GM11168 (cell line): ENCODE results near the gene TEPSIN.
"Not testable (repeated sequence)": the region's sequence is repeated elsewhere in the genome, so short reads cannot be mapped to it uniquely, and the experiment has no call there.

Experiments used
- in situ Hi-C: fragments of 300-500 bp; cut with MboI; formaldehyde crosslinking; loops from one replicate; pipeline ENCODE4 v1.12.0; 2022; ENCODE audit warnings: low sequenced_read_pairs; ENCODE audit not compliant: unreplicated experiment

The TEPSIN gene

GRCh38 chr17:81238490-81238814, 403 bp downstream of the TEPSIN start:
- in situ Hi-C loops: no loop called here

DNA sequence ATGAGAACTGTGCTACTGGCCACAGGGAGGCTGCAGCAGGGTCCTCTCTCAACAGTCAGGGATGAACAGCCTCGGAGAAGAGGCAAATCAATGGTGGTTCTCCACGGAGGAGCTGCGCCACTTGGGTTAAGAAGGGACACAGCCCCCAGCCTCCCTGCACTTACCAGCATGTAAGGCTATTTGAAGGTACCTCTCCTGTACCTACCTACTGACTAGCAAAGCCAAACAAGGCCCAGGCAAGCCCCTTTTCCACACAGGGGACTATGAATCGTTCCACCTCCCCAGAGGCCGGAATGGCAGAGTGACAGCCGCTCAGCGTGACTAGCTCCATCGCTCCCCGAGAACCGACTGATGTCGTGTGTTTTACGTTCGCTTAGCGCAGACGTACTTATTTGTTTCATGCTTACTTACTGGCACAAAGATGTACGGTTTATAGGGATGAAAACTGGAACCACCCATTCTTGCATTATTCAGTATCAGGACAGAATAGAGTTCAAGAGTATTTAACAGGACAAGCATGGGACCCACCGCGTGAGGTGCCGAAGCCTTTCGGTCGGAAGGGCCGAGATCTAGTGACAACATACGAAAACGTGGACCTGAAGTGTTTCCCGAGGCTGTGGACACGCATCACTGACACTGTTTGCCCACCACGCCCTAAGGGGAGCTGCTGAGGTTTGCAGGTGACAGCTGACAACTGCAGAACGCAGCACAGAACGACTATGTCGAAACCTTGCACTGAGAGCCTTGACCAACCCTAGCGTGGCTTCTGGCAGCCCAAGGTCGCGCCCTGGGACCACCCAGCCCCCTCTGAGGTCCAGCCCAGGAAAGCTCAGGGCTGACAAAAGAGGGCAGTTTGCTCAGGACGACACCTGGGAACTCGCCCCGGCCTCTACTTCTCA, 1.0 kb downstream of the TEPSIN start:
- in situ Hi-C loops: no loop called here

DNA sequence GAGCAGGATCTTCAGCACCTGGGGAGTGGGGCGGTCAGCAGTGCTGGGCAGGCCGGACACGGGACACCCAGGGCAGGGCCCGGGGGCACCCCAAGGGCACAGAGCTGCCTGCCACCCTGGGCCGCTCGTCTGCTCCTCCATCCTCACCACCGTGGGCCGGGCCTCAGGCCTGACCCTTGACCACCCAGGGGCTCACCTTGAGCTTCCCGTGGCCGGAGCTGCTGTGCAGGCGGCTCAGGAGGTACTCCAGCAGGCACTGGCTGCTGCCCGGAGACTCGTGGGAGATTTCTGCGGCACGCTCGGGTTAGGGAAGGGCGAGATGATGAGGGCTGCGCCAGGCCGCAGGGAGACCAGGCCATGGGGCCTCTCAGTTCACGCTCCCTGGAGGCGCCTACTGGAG, 2.1 kb downstream of the TEPSIN start:
- in situ Hi-C loops: no loop called here

DNA sequence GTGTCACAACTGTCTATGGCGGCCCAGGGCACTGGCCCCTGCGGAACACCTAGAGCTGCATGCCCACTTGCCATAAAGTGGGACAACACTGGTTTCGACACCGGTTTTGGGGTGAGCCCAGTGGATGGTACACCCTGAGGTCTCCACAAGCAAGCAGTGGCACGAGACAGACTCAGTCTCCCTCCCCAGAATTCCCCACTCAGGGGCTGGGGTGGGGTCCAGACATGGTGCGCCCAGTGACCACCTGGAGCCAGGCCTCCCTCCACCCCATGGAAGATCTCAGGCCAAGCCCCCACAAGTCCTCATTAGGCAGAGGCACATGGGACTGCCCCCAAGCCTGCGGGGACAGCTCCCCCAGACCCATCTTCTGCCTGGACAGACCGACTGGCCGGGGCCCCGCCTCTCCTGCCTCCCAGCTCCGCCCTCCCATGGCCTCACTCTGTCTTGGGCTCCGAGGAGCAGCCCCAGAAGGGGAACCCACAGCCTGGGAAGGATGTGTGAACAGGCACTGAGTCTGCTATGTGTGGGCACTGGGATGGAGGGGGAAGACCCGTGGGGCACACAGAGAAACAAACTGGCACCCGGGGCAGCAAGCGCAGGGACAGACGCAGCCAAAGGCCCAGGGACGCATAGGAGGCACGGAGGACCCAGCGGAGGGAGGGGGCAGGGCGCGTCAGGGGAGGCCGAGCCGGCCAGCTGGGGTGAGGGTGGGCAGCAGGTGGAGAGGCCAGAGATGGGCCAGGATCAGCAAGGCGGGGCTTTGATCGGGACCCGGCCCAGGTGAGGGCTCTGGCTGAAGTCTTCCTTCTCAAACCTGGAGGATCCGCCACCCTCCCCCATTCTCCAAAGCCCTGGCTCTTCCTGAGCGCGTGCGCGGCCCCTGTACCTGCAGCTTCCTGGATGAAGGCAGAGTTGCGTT, 2.8 kb downstream of the TEPSIN start:
- in situ Hi-C loops: no loop called here

GRCh38 chr17:81234940-81235821, 3.7 kb downstream of the TEPSIN start:
- in situ Hi-C loops: no loop called here

DNA sequence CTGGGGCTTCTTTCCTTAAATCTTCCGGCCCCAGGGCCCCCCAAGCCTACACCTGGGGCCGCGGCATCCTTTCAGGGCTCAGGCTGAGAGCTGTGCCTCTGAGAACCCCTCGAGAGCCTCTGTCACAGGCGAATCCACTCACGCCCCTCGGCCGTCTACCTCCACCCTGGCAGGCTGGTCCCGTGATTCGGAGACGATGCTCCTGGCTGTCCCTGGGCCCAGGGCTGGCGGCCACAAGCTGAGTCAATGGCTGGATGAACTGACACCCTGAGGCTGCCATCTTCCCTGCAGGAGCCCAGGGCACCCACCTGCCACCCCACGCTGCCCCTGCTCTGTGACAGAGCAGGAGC, 4.4 kb downstream of the TEPSIN start:
- in situ Hi-C loops: no loop called here

DNA sequence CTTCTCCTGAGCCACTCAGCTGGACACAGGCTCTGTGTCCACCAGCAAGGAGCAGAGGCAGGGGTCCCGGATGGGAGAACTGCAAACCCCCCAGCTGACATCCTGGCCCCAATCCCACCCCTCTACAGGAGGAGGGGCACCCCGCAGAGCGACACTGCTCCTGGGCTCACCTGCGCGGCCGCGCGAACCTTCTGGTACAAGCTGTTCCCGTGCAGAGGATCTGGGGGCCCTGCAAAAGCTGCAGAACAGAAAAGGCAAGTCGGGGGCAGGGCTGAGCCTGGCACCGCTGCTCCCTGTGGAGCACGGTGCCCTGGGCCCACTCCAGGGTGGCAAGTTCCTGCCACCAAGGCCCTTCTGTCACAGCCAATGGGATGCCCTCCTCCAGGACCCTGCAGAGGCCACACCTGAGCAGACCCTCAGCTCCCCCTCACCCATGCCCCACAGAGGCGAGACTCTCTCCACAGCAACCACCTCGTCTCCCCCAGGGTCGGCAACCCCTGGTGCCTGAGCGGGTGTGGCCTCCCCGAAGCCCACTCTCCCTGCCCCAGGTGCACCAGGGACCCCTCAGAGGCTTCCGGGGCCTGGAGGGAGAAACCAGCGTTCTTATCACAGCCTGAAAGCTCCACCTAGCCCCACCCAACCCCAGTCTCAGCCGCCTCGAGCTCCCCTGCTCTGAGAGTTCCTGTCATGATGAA, 4.9 kb downstream of the TEPSIN start:
- in situ Hi-C loops: no loop called here

GRCh38 chr17:81233316-81233715, 5.5 kb downstream of the TEPSIN start:
- in situ Hi-C loops: no loop called here

DNA sequence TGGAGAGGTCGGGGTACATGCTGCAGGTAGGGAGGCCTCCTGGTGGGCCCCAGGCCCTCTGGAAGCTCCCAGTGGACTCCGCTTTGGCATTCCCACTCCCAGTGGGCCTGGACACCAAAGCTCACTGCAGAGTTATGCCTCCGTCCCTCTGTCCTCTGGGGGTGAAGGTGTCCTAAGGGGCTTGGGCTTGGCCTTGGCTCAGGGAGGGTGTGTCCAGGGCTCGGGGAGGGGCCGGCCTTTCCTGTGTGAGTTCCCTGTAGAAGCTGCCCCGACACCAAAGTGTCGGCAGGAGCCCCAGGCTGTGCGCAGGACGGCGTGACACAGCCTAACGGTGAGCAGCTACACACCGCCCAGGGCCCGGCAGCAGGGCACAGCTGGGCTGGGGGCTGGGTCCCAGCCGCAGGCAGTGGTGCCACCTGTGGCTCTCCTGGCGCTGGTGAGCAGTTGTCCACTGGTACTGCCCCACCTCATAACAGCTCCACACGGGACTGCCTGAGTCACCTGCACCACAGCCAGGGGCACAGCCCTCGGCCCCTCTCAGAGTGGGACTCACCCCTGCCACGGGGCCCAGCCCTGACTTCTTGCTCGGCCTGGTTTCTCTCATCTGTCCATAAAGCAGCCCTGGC, 6.1 kb downstream of the TEPSIN start:
- in situ Hi-C loops: no loop called here

GRCh38 chr17:81231766-81232581, 6.9 kb downstream of the TEPSIN start:
- in situ Hi-C loops: no loop called here

DNA sequence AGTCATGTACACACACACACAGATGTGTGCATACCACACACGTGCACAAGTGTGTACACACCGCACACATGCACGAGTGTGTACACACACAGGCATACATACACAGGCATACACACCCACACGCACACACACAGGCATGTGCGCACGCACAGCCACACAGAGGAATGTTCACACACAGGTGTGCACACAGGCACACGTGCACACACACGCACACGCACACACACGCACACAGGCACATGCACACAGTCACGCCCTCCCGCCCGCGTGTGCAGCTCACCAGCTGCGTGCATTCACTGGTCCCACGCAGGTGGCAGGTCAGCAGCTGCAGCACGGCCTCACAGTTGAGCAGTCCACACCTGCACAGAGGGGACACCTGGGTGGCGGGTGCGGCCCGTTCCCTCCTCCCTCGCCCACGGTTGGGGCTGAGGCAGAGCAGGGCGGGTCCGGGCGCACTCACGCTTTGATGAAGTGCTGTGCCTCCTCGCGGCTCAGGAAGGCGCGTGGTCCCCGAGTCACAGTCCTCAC, 7.7 kb downstream of the TEPSIN start:
- in situ Hi-C loops: no loop called here

DNA sequence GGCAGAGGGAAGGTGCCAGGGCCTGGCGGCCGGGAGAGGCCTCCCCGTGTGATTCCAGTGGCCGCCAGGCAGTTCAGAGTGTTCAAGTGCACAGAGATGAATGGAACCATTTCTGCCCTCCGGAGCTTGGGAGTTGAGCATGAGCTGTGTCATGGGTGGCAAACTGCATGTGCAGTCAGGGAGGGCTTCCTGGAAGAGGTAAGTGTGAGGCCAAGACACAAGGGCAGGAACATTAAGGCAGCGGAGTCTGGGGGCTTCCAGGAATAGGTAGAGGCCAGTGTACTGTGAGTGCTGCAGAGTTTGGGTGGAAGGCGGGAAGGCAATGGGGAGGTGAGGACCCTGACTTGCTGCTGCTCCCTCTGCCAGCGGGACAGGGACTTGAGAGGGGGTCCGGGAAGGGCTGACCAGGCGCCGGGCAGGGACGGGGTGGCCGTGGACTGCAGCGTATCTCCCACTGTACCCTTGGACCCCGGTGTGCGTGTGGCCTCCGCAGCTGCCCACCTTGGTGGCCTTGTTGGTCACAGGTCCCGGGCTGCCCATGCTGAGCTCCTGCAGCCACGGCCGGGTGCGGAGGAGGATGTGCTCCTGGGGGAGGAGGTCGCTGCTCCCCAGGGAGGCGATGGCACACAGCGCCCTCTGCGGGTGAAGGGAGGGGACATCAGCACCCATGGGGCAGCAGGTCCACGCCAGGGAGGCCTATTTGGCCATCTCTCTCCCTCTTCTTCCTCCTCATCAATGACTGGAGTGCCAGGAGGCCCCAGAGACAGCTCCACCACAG, 8.6 kb downstream of the TEPSIN start:
- in situ Hi-C loops: no loop called here

DNA sequence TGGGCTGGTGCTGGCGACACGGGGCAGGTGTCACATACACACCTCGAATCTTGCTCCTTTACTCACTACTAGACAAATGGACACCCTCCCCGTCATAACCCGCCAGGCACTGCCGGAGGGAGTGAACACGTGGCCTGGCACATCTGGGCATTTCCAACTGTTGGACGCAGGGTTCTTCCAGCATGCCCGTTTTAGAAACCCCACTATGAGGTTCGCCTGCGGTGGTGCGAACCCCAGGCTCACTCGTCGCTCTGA, 9.3 kb downstream of the TEPSIN start:
- in situ Hi-C loops: no loop called here

DNA sequence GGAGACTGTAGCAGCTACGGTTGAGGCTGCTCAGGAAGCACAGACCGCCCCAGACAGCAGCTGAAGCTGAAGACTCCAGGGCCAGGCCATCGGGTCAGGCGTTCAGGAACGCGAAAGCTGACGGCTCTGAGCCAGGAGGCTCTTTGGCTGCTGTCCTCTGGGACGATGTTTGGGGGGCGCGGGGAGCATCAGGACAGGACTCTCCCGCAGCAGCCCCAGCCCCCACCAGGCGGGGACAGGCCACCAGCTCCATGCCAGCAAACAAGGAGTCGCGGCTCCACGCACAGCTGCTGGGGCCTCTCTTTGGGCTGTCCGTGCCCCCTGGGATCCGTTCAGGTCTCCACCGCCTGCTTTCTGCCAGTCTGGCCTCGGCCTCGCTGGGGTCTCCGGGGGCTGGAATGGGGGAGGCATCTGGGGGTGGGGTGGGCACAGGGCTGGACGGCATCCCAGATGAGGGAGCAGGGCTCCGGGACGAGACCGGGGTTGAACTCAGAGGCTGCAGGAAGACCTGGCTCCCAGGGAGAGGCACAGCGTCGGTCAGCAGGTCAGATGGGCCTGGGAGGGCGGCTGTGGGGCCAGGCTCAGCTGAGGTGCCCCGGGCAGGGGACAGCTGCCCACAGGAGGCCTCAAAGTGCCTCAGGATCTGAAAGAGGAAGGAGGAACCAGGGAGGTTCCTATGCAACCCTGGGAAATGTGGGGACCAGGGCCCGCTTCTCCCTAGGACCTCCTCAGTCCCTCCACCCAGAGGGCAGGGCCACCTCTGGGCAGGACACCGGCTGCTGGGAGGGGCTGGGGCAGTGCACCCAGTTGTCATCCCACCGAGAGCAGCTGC, 9.8 kb downstream of the TEPSIN start:
- in situ Hi-C loops: no loop called here

DNA sequence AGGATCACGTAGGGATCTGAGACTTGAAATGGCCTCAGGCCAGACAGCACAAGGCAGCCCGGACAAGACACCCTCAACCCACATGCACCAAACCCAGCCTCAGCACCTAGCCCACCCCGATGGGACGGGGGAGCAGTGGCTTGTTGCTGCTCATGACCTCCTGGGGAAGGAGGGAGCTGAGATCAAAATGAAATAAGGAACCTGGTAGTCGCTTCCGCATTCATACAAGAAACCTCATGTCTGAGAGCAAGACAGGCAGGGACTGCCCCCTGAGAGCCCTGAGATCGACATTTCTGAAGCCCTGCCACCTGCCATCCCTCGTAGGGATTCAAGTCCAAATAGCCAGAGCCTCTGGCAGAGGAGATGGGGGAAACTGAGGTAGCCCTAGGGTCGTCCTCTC, 10.4 kb downstream of the TEPSIN start:
- in situ Hi-C loops: no loop called here

DNA sequence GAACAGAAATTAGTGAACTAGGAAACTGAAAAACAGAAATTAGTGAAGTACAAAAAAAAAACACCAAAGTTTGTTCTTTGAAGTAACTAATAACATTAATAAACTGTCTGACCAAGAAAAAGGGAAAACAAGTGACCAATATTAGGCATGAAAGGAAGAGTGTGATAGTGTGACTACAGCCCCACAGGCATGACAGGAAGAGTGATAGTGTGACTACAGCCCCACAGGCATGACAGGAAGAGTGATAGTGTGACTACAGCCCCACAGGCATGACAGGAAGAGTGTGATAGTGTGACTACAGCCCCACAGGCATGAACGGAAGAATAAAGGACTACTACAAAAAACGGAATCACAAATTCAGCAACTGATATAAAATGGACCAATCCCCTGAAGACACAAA, 11.2 kb downstream of the TEPSIN start:
- in situ Hi-C loops: not testable (repeated sequence)

- in situ Hi-C loops: no loop called here
Observed at GRCh38 chr17:81223762-81224130, 15.1 kb downstream of the TEPSIN start.
